HG03460 (cell line): ENCODE results near the gene NEFH.
"Not testable (repeated sequence)": the region's sequence is repeated elsewhere in the genome, so short reads cannot be mapped to it uniquely, and the experiment has no call there.

Experiments used
- ATAC-seq: cut with Tn5 transposase; IDR thresholded peaks from one replicate; pipeline ENCODE4 v1.9.1; 2021; ENCODE audit not compliant: unreplicated experiment

The NEFH gene

GRCh38 chr22:29489127-29489780 lies 9.2 kb downstream of the NEFH start:
- not testable (repeated sequence) for ATAC-seq

- no peak for ATAC-seq
Measured at GRCh38 chr22:29491012-29491411, 11.0 kb downstream of the NEFH start.

DNA sequence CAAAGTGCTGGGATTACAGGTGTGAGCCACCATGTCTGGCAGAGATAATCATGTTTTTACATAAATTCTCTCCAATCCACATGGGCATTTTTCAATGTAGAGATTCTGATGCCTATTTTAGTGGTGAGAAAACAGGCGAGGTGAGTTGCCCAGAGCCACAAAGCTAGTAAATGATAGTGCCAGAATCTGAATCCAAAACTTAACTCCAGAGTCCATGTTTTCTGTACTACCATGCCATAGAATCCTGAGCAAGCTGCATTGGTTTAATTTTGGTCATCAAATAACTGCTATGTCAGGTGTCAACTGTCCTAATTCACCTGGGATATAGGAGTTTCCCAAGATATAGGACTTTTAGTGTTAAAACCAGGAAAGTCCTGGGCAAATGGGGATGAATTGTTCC lies 13.6 kb downstream of the NEFH start:
- ATAC-seq = no peak

DNA sequence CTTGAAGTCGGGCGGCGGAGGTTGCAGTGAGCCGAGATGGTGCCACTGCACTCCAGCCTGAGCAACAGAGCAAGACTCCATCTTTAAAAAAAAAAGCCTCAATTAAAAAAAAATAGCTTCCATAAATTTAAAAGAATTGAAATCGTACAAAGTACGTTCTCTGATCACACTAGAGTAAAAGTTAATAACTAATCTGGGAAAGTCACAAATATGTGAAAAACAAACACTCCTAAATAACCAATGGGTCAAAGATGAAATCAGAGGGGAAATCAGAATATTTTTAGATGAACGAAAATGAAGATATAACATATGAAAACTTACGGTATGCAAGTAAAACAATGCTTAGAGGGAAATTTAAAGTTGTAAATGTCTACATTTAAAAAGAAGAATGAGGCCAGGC lies 19.8 kb downstream of the NEFH start:
- ATAC-seq = no peak

DNA sequence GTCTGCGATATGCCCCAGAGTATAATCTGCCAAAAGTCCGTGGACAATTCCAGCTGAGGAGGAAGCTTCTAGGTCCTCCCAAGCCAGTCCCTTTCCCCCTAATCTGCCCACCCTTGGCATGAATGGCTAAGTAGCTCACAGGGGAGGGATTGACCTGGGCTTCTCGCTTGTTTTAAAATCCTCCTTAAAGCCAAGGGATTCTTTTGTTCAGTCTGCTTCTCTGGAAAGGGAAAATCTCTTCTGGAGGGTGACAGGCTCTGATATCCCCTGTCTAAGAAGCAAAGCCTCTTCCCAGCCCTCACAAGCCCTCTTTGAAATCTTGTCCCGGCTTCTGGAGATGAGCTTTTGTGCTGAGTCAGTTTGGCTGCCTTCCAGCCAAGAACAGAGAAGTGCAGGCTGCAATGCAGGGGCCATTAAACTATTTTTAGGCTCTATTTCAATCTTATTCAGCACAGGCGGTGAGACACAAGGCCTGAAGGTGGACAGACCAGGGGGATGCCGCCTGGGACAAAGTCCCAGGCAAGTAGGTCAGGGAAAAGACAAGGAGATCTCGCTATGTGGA lies 23.9 kb downstream of the NEFH start:
- no peak for ATAC-seq

GRCh38 chr22:29509298-29509697 lies 29.3 kb downstream of the NEFH start:
- ATAC-seq = no peak

- no peak for ATAC-seq
Measured at GRCh38 chr22:29509815-29510214, 29.8 kb downstream of the NEFH start.

DNA sequence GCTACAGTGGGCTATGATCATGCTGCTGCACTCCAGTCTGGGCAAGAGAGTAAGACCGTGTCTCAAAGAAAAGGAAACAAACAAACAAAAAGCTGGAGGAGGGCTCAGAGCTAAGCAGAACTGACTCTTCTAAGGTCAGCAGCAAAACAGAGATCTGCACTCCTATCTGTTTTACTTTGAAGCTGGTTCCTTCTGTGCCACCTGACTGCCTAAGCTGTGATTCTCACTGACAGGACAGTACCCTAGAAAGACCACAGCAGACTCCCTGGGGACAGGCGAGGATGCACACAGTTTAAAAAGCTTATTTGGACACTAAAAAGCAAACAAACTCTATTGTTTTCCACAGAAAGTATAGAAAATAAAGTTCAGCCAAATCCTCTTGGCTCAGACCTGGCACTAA lies 30.5 kb downstream of the NEFH start:
- ATAC-seq = no peak

DNA sequence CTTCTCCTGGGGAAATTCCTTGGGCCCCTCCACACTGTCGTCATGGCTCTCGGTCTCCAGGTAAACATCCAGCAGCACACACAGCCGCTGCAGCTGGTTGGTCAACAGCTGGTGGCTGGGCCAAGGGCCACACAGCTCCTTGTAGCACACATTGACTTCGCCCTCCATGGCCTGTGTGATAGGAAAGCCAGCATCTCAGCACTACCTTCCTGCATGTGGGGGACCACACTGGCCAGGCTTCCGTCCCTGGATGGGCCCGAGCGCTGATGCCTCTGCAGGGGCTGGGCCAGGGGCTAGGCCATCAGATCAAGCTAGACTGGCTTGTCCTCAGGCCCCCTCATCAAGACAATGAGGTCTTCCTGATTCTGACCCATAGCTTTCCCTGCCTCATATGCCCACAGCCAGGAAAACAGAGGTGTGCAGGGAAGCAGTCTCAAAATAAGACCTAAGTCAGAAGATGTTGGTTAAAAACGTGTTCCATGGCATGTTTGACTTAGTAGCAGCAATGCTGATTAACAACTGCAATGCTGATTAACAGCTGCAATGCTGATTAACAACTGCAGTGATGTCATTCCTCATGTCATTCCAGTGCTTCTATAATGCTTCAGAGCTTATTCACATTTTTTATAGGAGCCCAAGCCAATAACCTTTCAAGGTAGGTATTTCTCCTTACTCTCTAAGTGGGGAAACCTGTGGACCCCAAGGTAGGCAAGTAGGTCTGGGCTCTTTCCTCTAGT lies 31.3 kb downstream of the NEFH start:
- ATAC-seq = no peak

- ATAC-seq = no peak
Measured at GRCh38 chr22:29512031-29512430, 32.0 kb downstream of the NEFH start.

- no peak for ATAC-seq
Measured at GRCh38 chr22:29517215-29517908, 37.3 kb downstream of the NEFH start.

- no peak for ATAC-seq
Measured at GRCh38 chr22:29518427-29518826, 38.4 kb downstream of the NEFH start.

GRCh38 chr22:29519996-29520395 lies 40.0 kb downstream of the NEFH start:
- ATAC-seq = no peak

- ATAC-seq = no peak
Measured at GRCh38 chr22:29520851-29521250, 40.8 kb downstream of the NEFH start.

DNA sequence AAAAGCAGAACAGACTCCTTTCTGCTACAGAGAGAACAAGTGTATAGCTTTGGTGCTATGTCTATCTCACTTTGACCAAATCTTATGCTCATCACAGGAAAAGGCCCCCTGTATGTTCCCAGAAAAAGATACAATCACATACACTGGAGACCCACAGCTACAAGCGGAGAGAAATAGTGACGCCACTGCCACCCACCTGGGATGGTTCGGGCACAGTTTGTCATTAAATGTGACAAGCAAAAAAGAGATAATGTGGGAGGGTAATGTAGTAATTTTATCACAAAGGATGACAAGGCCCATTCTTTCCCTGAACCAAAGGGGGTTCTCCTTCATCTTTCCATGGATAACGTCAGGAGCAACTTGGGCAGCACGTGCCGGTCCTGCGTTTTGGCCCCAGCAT lies 41.5 kb downstream of the NEFH start:
- no peak for ATAC-seq

- ATAC-seq = no peak
Measured at GRCh38 chr22:29523761-29524160, 43.7 kb downstream of the NEFH start.

DNA sequence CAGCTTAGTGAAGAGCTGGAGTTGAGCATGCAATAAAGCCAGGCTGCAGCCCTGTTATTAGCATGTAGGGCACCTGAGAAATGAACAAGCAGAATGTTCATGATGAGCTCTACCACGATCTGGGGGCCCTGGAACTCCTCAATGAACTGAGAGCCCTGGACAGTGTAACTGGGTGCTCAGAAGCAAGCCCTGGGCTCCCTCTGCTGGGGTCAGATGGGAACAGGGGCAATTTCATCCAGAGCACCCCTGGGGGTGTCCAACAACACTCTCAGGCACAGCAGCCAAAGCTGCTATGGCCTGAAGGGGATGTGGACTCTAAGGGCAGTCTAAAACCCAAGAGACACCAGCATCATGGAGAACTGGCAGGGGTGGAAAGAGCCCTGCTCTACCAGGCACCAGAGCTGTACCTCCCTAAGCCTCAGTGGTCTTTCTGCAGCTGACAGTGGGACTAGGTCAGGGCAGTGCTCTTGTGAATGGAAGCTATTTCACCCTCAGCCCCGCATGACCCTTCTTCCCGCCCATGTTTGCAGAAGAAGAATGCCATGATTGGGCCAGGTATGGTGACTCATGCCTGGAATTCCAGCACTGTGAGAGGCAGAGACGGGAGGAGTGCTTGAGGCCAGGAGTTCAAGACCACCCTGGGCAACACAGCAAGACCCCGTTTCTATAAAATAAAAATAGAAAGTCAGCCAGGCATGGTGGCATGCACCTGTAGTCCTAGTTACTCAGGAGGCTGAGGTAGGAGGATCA lies 44.6 kb downstream of the NEFH start:
- ATAC-seq = no peak

DNA sequence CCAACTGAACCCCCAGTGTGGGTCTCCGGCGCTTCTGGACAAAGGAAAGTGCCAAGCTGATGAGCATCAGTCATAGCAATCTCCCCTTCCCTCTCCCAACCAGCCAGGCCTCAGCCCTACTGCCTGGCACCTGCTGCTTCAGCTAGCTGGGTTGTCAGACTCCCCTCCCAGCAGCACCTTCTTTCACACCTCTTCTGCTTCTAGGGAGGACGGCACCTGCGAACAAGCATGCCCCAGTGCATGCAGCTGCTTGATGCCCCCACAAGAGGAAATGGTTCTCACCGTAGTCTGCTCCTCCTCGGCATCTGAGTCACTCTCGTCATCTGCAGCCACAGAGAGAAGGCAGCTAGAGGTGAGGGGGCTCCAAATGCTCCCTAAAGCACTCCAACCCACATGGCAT lies 48.1 kb downstream of the NEFH start:
- no peak for ATAC-seq

- ATAC-seq = no peak
Measured at GRCh38 chr22:29530716-29531115, 50.7 kb downstream of the NEFH start.

GRCh38 chr22:29531419-29531818 lies 51.4 kb downstream of the NEFH start:
- ATAC-seq = no peak

DNA sequence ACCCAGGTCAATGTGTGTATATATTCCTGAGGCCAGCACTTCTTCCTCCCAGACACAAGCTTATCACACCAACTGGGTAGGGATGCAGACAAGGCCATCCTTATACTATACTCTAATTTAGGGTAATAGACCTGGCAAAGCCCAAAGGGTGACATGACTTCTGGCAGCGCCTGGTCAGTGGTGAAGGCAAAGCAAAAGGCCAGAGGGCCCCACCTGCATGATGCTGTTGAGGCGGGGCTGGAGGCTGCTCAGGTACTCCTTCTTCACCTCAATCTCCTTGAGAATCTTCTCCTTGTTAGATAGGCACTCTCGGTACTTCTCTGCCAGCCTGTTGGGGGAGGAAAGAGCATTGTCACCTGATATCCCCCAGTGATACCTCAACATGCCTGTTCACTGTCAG lies 56.4 kb downstream of the NEFH start:
- no peak for ATAC-seq
